HepG2 (cell line): ENCODE measurements around the gene LGALS3. TPM values are rescaled to one million over a fixed set of nuclear protein-coding genes. Genes with fewer than 3 reads are reported as not detected.

Source experiments
- AHR ChIP-seq: IDR thresholded peaks from 2 replicates; pipeline ENCODE4 v1.6.1; 2018; ENCODE audit warnings: missing genetic modification reagents, missing compliant biosample characterization
- ARID2 ChIP-seq: sonication (generic); formaldehyde crosslinking; IDR thresholded peaks from 2 replicates; pipeline ENCODE4 v1.8.1; 2022; ENCODE audit warnings: mild to moderate bottlenecking, missing genetic modification reagents, borderline replicate concordance
- EP300 ChIP-seq, 3 experiments: sonication (generic) in 1 of 3; formaldehyde crosslinking in 1 of 3; IDR thresholded peaks; 2 replicates each; pipeline versions ENCODE4 v1.5.1 to v1.6.1; 2011 to 2020; ENCODE audit warnings: low read depth in 2 of 3, low read length in 2 of 3, borderline replicate concordance in 1 of 3, improper control_type of control experiment in 1 of 3, mild to moderate bottlenecking in 1 of 3, missing genetic modification reagents in 1 of 3, moderate library complexity in 1 of 3
- ISL2 ChIP-seq: sonication (generic); formaldehyde crosslinking; IDR thresholded peaks from 2 replicates; pipeline ENCODE4 v1.5.0; 2020; ENCODE audit warnings: missing genetic modification reagents
- KLF12 ChIP-seq: sonication (generic); formaldehyde crosslinking; IDR thresholded peaks from 2 replicates; pipeline ENCODE4 v1.4.0; 2020; ENCODE audit warnings: missing genetic modification reagents, borderline replicate concordance
- NCOA1 ChIP-seq: sonication (generic); formaldehyde crosslinking; IDR thresholded peaks from 2 replicates; pipeline ENCODE4 v1.9.0; 2021; ENCODE audit warnings: missing genetic modification reagents
- NFYB ChIP-seq: sonication (generic); formaldehyde crosslinking; IDR thresholded peaks from 2 replicates; pipeline ENCODE4 v1.4.0; 2020; ENCODE audit warnings: missing genetic modification reagents
- PHF21A ChIP-seq: sonication (generic); formaldehyde crosslinking; IDR thresholded peaks from 2 replicates; pipeline ENCODE4 v1.5.0; 2020; ENCODE audit warnings: mild to moderate bottlenecking, missing genetic modification reagents
- PPARG ChIP-seq: conservative IDR thresholded peaks from 2 replicates; pipeline ENCODE4 v1.6.1; 2016; ENCODE audit warnings: missing biosample characterization, missing genetic modification reagents
- SRF ChIP-seq: IDR thresholded peaks from 2 replicates; pipeline ENCODE4 v1.6.1; 2011; ENCODE audit warnings: mild to moderate bottlenecking, low read depth, low read length, moderate library complexity
- TERF1 ChIP-seq: sonication (generic); formaldehyde crosslinking; IDR thresholded peaks from 2 replicates; pipeline ENCODE4 v1.8.0; 2022; ENCODE audit warnings: mild to moderate bottlenecking, missing genetic modification reagents, moderate library complexity
- TOE1 ChIP-seq: sonication (generic); formaldehyde crosslinking; IDR thresholded peaks from 2 replicates; pipeline ENCODE4 v1.4.0; 2020; ENCODE audit warnings: mild to moderate bottlenecking, missing genetic modification reagents
- TSC22D2 ChIP-seq: sonication (generic); formaldehyde crosslinking; IDR thresholded peaks from 2 replicates; pipeline ENCODE4 v1.5.1; 2020; ENCODE audit warnings: missing genetic modification reagents, mild to moderate bottlenecking, borderline replicate concordance
- ZNF136 ChIP-seq: sonication (generic); formaldehyde crosslinking; IDR thresholded peaks from 2 replicates; pipeline ENCODE4 v1.8.1; 2022; ENCODE audit warnings: low read depth, mild to moderate bottlenecking, moderate library complexity, missing genetic modification reagents
- ZNF550 ChIP-seq: sonication (generic); formaldehyde crosslinking; IDR thresholded peaks from 2 replicates; pipeline ENCODE4 v1.4.0; 2020; ENCODE audit warnings: mild to moderate bottlenecking, missing genetic modification reagents, borderline replicate concordance
- ZNF563 ChIP-seq: sonication (generic); formaldehyde crosslinking; IDR thresholded peaks from 2 replicates; pipeline ENCODE4 v1.8.0; 2022; ENCODE audit warnings: mild to moderate bottlenecking, moderate library complexity, missing genetic modification reagents
- ZNF687 ChIP-seq: sonication (generic); formaldehyde crosslinking; IDR thresholded peaks from 2 replicates; pipeline ENCODE4 v1.5.1; 2020; ENCODE audit warnings: mild to moderate bottlenecking, missing genetic modification reagents, moderate library complexity
- ZNF816 ChIP-seq: sonication (generic); formaldehyde crosslinking; IDR thresholded peaks from 2 replicates; pipeline ENCODE4 v1.8.0; 2022; ENCODE audit warnings: missing genetic modification reagents, mild to moderate bottlenecking, borderline replicate concordance
- polyA plus RNA-seq, 8 experiments: library from polyadenylated mRNA; depleted of rRNA in 3 of 8; stranded (reverse) in 7 of 8; unstranded in 1 of 8; fragments of >200 nt; fragmentation: Illumina TruSeq in 4 of 8; extraction: Trizol in 4 of 8; gene quantifications; 2 replicates each; pipeline versions ENCODE4 v1.2.1 to v1.2.3, GENCODE V29; 2011 to 2016; ENCODE audit warnings: low read depth in 4 of 8, missing spikeins in 1 of 8, mixed read lengths in 1 of 8; ENCODE audit not compliant: insufficient read depth in 1 of 8
- total RNA-seq, 5 experiments: library from RNA; depleted of rRNA; stranded (reverse); fragments of >200 nt; fragmentation: Illumina TruSeq; extraction: Trizol; gene quantifications; 2 replicates each; pipeline ENCODE4 v1.2.3, GENCODE V29; 2016; ENCODE audit warnings: low read depth in 1 of 5

The LGALS3 gene
- total and polyA plus RNA-seq, 2 of the 13 experiments (the other 11 are each of a cell fraction or from before 2014, with no cell fraction given) = 5.0 to 97.4 TPM

DNA sequence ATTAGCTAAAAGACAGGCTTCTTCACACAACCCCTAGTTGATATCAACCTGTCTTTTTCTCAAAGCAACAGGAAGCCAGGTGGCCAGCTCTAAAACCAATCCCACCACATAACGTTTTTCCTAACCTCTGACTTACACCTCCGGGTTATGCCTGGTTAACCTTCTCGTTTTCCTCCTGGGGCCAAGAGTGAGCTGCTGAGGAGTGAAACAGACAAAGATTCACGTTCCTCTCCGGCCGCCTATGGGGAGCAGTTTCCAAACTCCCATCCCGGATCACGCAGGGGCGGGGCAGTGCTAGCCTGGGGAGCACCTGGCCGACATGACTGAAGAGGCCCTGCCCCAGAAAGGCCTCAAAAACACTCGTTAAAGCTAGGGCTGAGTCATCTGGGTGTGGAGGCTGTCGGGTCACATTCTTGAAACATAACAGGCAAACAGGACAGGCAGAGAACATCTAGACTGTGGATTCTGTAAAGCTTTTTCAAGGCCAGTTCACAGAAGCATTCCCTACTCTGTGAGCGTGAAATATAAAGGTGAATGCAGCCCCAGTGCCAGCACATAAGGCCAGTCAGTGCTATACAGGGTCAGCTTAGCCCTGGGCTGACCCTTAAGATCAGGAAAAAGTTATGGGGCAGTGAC lies 25.9 kb upstream of the LGALS3 start (continued):
- peak; percentile 97 for TF ChIP-seq ZNF687 (CRISPR knock-in tag)
- TF ChIP-seq KLF12 (CRISPR knock-in tag) = 0 out of 2 replicates have a peak, but pooled peaks have one; percentile 47
- TF ChIP-seq AHR = no peak
- peak; percentile 87 for TF ChIP-seq PHF21A (CRISPR knock-in tag)
- TF ChIP-seq SRF = no peak
- TF ChIP-seq NCOA1 = no peak
- peak in 1 of 2 experiments; percentile 70; a peak in 2 of 4 replicates for TF ChIP-seq EP300 (IDR thresholded peaks at IDR 0.05; ENCODE audit: low read depth in 2 of 2, low read length in 2 of 2)
- TF ChIP-seq EP300 (CRISPR knock-in tag; IDR thresholded peaks at IDR 0.05; ENCODE audit: borderline replicate concordance) = peak; percentile 83
- TF ChIP-seq TOE1 (CRISPR knock-in tag) = no peak
- TF ChIP-seq ZNF136 (CRISPR knock-in tag) = peak; percentile 79; the same call in 1 of the 2 replicates
- 0 out of 2 replicates have a peak, but pooled peaks have one; percentile 45 for TF ChIP-seq ISL2 (CRISPR knock-in tag)
- no peak for TF ChIP-seq ARID2 (CRISPR knock-in tag)
- TF ChIP-seq ZNF563 (CRISPR knock-in tag) = no peak; the same call in 1 of the 2 replicates
- no peak for TF ChIP-seq NFYB
- TF ChIP-seq TERF1 (CRISPR knock-in tag) = no peak
- TF ChIP-seq PPARG = 0 out of 2 replicates have a peak, but pooled peaks have one; percentile 28
- TF ChIP-seq ZNF816 (CRISPR knock-in tag) = no peak; the same call in 1 of the 2 replicates
- TF ChIP-seq TSC22D2 (CRISPR knock-in tag) = no peak
- no peak for TF ChIP-seq ZNF550 (CRISPR knock-in tag)
